ENCODE measurements around the gene SSR2. TPM values are rescaled to one million over a fixed set of nuclear protein-coding genes. Genes with fewer than 3 reads are reported as not detected.

SSR2 gene
- total and polyA plus RNA-seq, 2 experiments from 2014 or later, result 136 to 291 TPM

DNA sequence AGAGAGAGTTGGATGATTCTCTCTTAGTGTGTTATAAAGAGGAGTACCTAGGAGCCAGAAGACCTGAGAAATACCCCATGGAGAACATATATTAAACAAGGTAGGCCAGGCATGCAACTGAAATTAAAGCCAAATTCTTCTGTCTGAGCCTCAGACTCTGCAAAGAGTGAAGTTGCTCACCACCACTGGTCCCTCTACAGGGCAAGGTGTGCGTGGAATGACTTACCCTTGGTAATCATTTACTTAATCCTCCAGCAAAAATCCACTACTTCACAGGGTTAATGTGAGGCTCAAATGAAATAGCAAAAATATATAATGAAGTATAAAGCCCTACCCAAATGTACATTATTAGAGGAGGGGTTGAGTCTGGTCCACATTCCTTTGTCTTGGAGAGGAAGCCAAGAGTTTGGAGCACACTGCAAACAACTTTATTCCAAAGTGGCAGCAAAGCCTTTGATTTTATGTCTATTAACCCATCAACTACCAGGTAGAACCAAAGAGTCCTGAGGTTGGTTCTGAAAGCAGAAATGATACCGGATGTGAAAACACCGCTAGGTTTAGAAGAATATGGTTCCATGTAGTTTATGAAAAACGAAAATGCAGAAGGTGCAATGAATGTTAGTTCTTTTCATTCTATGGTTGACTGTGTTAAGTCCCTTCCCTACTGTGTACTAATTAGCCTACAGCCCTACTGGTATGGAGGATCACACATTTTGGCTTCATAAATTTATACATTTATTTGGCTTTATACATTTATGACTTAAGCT, 8.5 kb downstream of the SSR2 start (continued):
- no peak for TF ChIP-seq CREB1 (CRISPR knock-in tag; IDR thresholded peaks at IDR 0.05; ENCODE audit: low read depth)
- TF ChIP-seq JUNB (IDR thresholded peaks at IDR 0.05; ENCODE audit: unreplicated experiment), result no peak
- no peak for TF ChIP-seq EZH2 (IDR thresholded peaks at IDR 0.05; ENCODE audit: low read depth, unreplicated experiment)
- TF ChIP-seq, protein P1, sequence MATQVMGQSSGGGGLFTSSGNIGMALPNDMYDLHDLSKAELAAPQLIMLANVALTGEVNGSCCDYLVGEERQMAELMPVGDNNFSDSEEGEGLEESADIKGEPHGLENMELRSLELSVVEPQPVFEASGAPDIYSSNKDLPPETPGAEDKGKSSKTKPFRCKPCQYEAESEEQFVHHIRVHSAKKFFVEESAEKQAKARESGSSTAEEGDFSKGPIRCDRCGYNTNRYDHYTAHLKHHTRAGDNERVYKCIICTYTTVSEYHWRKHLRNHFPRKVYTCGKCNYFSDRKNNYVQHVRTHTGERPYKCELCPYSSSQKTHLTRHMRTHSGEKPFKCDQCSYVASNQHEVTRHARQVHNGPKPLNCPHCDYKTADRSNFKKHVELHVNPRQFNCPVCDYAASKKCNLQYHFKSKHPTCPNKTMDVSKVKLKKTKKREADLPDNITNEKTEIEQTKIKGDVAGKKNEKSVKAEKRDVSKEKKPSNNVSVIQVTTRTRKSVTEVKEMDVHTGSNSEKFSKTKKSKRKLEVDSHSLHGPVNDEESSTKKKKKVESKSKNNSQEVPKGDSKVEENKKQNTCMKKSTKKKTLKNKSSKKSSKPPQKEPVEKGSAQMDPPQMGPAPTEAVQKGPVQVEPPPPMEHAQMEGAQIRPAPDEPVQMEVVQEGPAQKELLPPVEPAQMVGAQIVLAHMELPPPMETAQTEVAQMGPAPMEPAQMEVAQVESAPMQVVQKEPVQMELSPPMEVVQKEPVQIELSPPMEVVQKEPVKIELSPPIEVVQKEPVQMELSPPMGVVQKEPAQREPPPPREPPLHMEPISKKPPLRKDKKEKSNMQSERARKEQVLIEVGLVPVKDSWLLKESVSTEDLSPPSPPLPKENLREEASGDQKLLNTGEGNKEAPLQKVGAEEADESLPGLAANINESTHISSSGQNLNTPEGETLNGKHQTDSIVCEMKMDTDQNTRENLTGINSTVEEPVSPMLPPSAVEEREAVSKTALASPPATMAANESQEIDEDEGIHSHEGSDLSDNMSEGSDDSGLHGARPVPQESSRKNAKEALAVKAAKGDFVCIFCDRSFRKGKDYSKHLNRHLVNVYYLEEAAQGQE (IDR thresholded peaks at IDR 0.05; ENCODE audit: unreplicated experiment), result no peak

GRCh38 chr1:156009404-156009803, 11.3 kb downstream of the SSR2 start:
- no peak overlapping the region for H3K4me2 ChIP-seq
- H3K27ac Mint-ChIP-seq, result no peak overlapping the region
- H3F3A ChIP-seq (replicated peaks; ENCODE audit: low read depth), result peaks cover 28% of the 10 kb centered on the region
- peaks cover 5% of the 10 kb centered on the region for H3K27me3 Mint-ChIP-seq (ENCODE audit: insufficient read depth, low read depth, poor library complexity)
- no peaks in the 10 kb centered on the region for H3K9me2 ChIP-seq (ENCODE audit: insufficient read depth)
- H3K4me1 ChIP-seq (ENCODE audit: insufficient read depth), result no peaks in the 10 kb centered on the region
- peaks cover 2% of the 10 kb centered on the region for H3K4me1 Mint-ChIP-seq
- H3K4me3 ChIP-seq, result no peak overlapping the region
- 0 out of 2 replicates have a peak overlapping the region, but pooled peaks have one; percentile 66 for H3K27ac ChIP-seq (ENCODE audit: low read depth)
- H3K27me3 ChIP-seq (ENCODE audit: insufficient read depth), result no peaks in the 10 kb centered on the region
- H4K20me1 ChIP-seq (replicated peaks; ENCODE audit: insufficient read depth), result peaks cover 8% of the 10 kb centered on the region
- H3K79me2 ChIP-seq (replicated peaks; ENCODE audit: insufficient read depth), result 0 out of 2 replicates have a peak, but pooled peaks cover 5% of the 10 kb centered on the region
- TF ChIP-seq ZNF462 (CRISPR knock-in tag; IDR thresholded peaks at IDR 0.05), result no peak
- TF ChIP-seq EZH2 (IDR thresholded peaks at IDR 0.05; ENCODE audit: low read depth, unreplicated experiment), result no peak
- peaks cover 58% of the 10 kb centered on the region for H3K36me3 Mint-ChIP-seq (ENCODE audit: low read depth)
- no peak overlapping the region for H3K4me3 Mint-ChIP-seq
- DNase-seq (ENCODE audit: low spot score) (no peak), ATAC-seq (no peak)
- H3K36me3 ChIP-seq (ENCODE audit: insufficient read depth), result peaks cover 43% of the 10 kb centered on the region
- H3K9me3 Mint-ChIP-seq, result no peaks in the 10 kb centered on the region; the same call in 2 of the 3 replicates
- no peak overlapping the region for H2AFZ ChIP-seq
